Effector memory CD4-positive, alpha-beta T cell (primary cell): ENCODE data around the gene U2AF2.

Source experiments
- DNase-seq, 3 donors: peaks; one replicate each; pipeline ENCODE4 v3.0.0-alpha.2; 2020
- H3K27ac ChIP-seq: 2 replicates; pipeline ENCODE4 v1.7.0; 2013; ENCODE audit warnings: mild to moderate bottlenecking, low read length, moderate library complexity; ENCODE audit not compliant: insufficient read depth, poor library complexity, severe bottlenecking
- H3K27me3 ChIP-seq: replicated peaks from 2 replicates; pipeline ENCODE4 v1.7.0; 2013; ENCODE audit warnings: mild to moderate bottlenecking, low read length; ENCODE audit not compliant: insufficient read depth, control insufficient read depth, poor library complexity, severe bottlenecking
- H3K36me3 ChIP-seq: 2 replicates; pipeline ENCODE4 v1.7.0; 2013; ENCODE audit warnings: mild to moderate bottlenecking, low read length, moderate library complexity; ENCODE audit not compliant: control insufficient read depth, insufficient read depth
- H3K4me1 ChIP-seq: 2 replicates; pipeline ENCODE4 v1.7.0; 2013; ENCODE audit warnings: low read length, mild to moderate bottlenecking; ENCODE audit not compliant: control insufficient read depth, insufficient read depth, poor library complexity, severe bottlenecking
- H3K4me3 ChIP-seq: 2 replicates; pipeline ENCODE4 v1.7.0; 2013; ENCODE audit warnings: low read length, low read depth, mild to moderate bottlenecking; ENCODE audit not compliant: insufficient read depth, poor library complexity, severe bottlenecking
- H3K9me3 ChIP-seq: 2 replicates; pipeline ENCODE4 v1.7.0; 2013; ENCODE audit warnings: mild to moderate bottlenecking, low read length, moderate library complexity; ENCODE audit not compliant: control insufficient read depth

U2AF2 gene

GRCh38 chr19:55667511-55667910, 12.7 kb downstream of the U2AF2 start:
- no peaks in the 10 kb centered on the region for H3K4me1 ChIP-seq
- peaks cover 81% of the 10 kb centered on the region for H3K36me3 ChIP-seq
- H3K9me3 ChIP-seq = no peaks in the 10 kb centered on the region
- no peak overlapping the region for H3K4me3 ChIP-seq
- no peak for DNase-seq
- no peak overlapping the region for H3K27ac ChIP-seq
- no peaks in the 10 kb centered on the region for H3K27me3 ChIP-seq

DNA sequence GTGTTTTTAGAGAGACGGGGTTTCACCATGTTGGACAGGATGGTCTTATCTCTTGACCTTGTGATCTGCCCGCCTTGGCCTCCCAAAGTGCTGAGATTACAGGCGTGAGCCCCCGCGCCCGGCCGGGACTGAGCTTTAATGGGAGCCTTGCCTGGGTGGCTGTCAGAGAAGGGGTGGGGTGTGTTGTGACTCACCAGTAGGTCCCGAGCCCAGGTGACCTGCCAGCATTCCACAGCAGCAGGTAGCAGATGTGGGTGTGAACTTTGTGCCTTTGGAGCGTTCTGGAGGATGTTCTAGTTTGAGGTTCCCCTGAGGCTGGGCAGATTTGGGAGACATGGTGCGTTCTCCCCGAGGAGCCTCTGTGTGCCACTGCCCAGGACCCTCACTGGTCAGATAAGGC, 13.1 kb downstream of the U2AF2 start:
- no peaks in the 10 kb centered on the region for H3K4me1 ChIP-seq
- no peaks in the 10 kb centered on the region for H3K9me3 ChIP-seq
- DNase-seq = no peak
- H3K4me3 ChIP-seq = no peak overlapping the region
- no peak overlapping the region for H3K27ac ChIP-seq
- peaks cover 78% of the 10 kb centered on the region for H3K36me3 ChIP-seq
- no peaks in the 10 kb centered on the region for H3K27me3 ChIP-seq

- H3K27ac ChIP-seq = no peak overlapping the region
- no peak for DNase-seq
- H3K36me3 ChIP-seq = peaks cover 77% of the 10 kb centered on the region
- no peaks in the 10 kb centered on the region for H3K9me3 ChIP-seq
- H3K27me3 ChIP-seq = no peaks in the 10 kb centered on the region
- no peak overlapping the region for H3K4me3 ChIP-seq
- H3K4me1 ChIP-seq = no peaks in the 10 kb centered on the region
Measured at GRCh38 chr19:55668603-55669348, 13.9 kb downstream of the U2AF2 start.

DNA sequence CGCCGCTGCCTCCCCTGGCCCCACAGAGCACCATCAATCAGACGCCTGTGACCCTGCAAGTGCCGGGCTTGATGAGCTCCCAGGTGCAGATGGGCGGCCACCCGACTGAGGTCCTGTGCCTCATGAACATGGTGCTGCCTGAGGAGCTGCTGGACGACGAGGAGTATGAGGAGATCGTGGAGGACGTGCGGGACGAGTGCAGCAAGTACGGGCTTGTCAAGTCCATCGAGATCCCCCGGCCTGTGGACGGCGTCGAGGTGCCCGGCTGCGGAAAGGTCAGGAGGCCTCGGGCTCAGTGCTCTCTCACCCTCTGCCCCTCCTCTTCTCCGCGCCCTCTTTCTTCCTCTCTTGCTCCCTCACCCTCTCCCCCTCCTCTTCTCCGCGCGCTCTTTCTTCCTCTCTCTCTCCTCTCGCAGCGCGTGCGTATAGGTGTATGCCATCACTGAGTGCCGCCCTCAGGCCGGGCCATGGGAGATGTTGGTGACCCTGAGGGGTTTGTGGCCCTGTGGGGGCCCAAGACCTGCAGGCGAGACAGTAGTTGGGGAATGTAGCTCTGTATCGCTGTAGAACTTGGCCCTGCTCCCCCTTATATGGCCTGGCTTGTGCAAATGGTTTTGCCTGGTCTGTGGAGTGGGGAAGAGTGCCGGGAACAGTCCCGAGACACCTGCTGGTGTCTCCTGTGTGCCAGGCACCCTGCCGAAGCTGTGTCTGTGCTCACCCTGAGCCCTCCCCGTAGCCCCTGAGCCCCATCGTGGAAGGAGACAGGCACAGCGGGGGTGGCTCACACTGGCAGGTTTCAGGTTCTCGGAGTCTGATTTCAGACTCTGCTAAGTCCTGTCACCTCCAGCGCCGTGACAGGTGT, 14.8 kb downstream of the U2AF2 start:
- peaks cover 69% of the 10 kb centered on the region for H3K36me3 ChIP-seq
- no peaks in the 10 kb centered on the region for H3K27me3 ChIP-seq
- no peak for DNase-seq
- H3K4me1 ChIP-seq = peaks cover 4% of the 10 kb centered on the region
- no peaks in the 10 kb centered on the region for H3K9me3 ChIP-seq
- H3K4me3 ChIP-seq = no peak overlapping the region
- no peak overlapping the region for H3K27ac ChIP-seq

- peaks cover 65% of the 10 kb centered on the region for H3K36me3 ChIP-seq
- DNase-seq = no peak
Measured at GRCh38 chr19:55670280-55671053, 15.6 kb downstream of the U2AF2 start.

GRCh38 chr19:55671054-55671378, 16.2 kb downstream of the U2AF2 start:
- H3K4me3 ChIP-seq = no peak overlapping the region
- DNase-seq = no peak
- H3K4me1 ChIP-seq = peaks cover 9% of the 10 kb centered on the region
- no peaks in the 10 kb centered on the region for H3K27me3 ChIP-seq
- H3K27ac ChIP-seq = no peak overlapping the region
- no peaks in the 10 kb centered on the region for H3K9me3 ChIP-seq
- H3K36me3 ChIP-seq = peaks cover 60% of the 10 kb centered on the region

More at GRCh38 chr19:55670280-55671053, 15.6 kb downstream of the U2AF2 start:
- Histone ChIP-seq H3K27ac (no peak overlapping the region), H3K4me1 (peaks cover 4% of the 10 kb centered on the region), H3K9me3 (no peaks in the 10 kb centered on the region), H3K27me3 (no peaks in the 10 kb centered on the region), H3K4me3 (no peak overlapping the region)

- no peak overlapping the region for H3K27ac ChIP-seq
- H3K9me3 ChIP-seq = no peaks in the 10 kb centered on the region
- H3K27me3 ChIP-seq = no peaks in the 10 kb centered on the region
- DNase-seq = no peak
- H3K4me1 ChIP-seq = peaks cover 20% of the 10 kb centered on the region
- H3K4me3 ChIP-seq = no peak overlapping the region
- H3K36me3 ChIP-seq = peaks cover 46% of the 10 kb centered on the region
Measured at GRCh38 chr19:55672418-55672817, 17.6 kb downstream of the U2AF2 start.

DNA sequence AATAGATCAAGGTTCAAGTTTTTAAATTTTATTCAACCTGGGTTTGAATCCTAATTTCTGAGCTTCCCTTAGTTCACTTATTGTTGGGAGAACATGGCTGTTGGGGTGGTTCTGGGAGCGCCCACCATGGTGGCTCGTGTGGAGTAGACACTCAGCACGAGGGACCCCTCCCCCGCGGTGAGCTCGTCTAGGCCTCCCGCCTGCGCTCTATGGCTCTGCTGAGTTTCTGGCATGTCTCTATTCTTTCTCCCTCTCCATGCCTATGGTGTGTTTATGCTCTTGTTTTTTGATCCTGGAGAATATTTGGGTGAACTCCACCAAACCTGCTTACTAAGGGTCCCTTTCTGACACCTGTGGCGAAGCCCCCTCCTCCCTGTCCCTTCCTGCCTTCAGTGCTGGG, 18.6 kb downstream of the U2AF2 start:
- Histone ChIP-seq H3K36me3 (peaks cover 43% of the 10 kb centered on the region), H3K4me3 (no peak overlapping the region), H3K4me1 (peaks cover 24% of the 10 kb centered on the region), H3K9me3 (no peaks in the 10 kb centered on the region), H3K27ac (peak overlapping the region; percentile 14), H3K27me3 (no peaks in the 10 kb centered on the region)
- DNase-seq = no peak

- Histone ChIP-seq H3K4me1 (peaks cover 24% of the 10 kb centered on the region), H3K27me3 (no peaks in the 10 kb centered on the region), H3K27ac (peak overlapping the region; percentile 14), H3K36me3 (peaks cover 43% of the 10 kb centered on the region), H3K9me3 (no peaks in the 10 kb centered on the region), H3K4me3 (no peak overlapping the region)
- DNase-seq = no peak
Measured at GRCh38 chr19:55673889-55674288, 19.1 kb downstream of the U2AF2 start.
